HG03095 (cell line): ENCODE data around the gene SMTNL2.

Experiments used
- ATAC-seq: cut with Tn5 transposase; IDR thresholded peaks from one replicate; pipeline ENCODE4 v1.9.1; 2021; ENCODE audit warnings: moderate library complexity; ENCODE audit not compliant: unreplicated experiment

SMTNL2 gene

GRCh38 chr17:4545217-4545951 lies 38.9 kb upstream of the SMTNL2 start:
- ATAC-seq = no peak

DNA sequence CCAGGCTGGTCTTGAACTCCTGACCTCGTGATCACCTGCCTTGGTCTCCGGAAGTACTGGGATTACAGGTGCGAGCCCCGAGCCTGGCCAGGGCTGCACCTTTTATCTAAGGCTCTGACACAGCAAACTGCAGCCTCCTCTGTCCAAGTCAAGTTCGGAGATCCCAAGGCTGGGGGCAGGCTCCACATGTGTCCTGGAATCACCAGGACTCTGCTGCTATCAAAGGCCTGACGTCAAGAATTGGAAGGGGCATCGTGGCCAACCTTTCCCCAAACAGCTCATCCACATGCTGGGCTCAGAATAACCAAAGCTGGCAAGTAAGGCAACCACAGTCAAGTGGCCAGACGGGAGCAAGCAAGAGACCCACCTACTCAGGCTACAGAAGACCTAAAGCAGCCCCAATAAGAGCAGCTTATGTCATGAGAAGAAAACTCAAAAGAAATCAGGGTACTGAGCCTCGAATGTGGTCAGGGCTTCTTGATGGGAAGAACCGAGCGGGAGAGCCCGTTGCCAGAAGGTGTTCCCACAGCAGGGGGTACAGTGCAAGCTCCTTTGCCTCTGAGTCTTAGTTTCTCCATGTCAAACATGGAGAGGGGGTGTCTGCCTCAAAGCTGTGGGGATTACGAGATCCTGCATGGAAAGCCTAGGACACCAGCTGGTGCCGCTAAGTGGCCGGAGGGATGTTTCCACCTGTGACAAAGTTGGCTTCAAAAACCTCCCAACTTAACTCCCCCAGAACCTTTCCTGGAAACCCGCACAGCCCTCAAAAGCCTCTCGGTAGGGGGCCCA lies 37.0 kb upstream of the SMTNL2 start:
- ATAC-seq = no peak

GRCh38 chr17:4548061-4548461 lies 36.3 kb upstream of the SMTNL2 start:
- no peak for ATAC-seq

DNA sequence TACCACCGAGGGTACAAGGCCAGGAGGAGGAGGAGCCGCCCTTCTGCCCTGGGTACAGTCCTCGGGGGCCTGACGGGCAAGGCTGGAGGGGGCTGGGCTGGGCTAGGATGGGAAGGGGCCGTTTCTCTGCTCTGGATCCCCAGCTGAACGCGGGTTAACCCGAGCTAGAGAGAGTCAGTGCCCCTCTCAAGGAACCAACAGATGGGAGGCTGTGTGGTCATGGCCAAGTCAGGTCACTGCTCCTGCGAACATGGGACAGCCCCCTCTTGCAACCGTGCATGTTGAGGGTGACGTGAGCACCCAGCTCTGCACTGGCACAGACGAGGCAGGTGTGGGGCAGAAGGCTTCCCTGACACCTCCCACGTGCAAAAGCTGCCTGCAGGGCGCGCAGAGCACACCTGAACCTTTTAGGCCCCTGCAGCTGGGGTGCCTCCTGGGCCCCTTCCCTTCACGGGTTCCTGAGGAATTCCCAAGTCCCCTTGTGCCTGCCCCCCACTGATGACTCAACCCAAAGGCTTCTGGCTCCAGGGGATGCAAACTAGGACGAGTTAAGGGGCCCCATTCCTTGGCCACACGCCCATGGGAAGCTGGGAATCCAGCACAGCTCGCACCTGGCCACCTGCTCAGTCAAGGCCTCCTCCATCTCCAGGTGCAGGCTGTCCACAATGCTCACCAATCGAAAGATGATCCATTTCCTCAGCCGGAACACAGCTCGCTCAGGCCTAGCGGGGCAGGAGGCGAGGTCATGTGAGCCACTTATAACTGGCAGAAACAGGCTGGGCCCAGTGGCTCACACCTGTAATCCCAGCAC lies 35.4 kb upstream of the SMTNL2 start:
- ATAC-seq = no peak

DNA sequence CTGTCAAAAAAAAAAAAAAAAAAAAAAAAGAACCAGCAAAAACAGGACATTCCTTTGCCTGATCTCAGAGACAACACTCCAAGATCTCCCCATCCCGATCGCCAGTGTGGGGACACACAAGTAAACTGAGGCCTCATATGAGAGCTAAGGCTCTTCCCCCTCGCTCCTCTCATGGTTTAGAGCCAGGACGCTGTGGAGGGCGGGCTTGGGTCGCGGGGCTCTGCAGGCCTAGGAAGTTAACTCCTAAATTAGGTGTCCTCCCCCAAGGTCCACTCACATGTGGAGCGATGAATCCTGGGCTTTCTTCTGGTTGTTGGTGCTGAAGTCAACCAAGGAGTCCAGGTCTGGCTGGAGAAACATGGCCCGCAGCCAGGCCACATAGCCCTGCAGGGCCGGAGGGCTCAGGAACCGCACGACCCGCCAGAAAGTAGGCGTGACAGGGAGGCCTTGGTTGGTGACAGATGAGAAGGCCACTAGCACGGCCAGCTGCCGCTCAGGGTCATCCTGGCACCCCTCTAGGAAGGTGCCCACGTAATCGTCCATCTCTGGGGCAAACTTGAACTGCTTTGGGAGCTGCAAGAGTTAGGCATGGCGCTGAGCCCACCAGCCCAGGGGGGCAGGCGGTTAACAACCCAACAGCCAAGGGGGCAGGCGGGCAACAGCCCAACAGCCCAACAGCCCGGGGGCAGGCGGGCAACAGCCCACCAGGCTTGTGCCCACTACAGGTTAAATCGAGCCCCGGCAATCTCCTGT lies 34.4 kb upstream of the SMTNL2 start:
- no peak for ATAC-seq

DNA sequence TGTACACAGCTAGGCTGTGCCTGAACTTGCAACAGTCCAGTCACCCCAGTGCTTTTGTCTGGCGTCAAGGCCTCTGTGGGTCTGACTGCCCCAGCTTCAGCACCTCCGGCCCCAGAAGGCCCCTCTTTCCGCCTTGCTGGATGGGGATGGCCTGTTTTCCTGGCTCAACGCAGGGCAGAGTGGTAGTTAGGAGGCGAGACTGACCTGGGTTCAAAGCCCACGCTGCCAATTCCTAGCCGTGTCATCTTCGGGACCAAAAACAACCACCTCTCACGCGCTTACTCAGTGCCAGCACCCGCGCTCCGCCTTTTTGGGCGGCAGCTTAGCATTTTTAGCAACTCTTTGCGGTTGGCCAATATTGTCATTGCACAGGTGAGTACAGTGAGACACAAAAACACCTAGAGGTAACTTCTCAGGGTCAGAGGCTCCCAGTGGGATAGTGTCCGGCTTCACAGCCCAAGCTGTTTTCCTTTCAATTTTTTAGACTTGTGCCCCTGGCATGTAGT lies 33.7 kb upstream of the SMTNL2 start:
- ATAC-seq = no peak

DNA sequence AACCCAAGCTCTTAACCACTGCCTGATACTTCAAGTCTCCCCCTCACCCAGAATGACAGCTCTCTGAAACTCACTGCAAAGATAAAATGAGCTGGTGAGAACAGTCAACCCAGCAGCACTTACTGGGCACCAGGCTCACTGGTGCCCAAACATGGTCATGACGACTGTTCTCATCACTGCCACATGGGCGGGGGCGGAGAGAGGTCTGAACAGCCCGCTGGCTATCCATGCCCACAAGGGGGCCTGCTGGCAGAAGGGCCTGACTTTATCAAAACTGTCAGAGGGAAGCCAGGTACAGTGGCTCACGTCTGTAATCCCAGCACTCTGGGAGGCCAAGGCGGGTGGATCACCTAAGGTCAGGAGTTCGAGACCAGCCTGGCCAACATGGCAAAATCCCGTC lies 33.2 kb upstream of the SMTNL2 start:
- no peak for ATAC-seq

DNA sequence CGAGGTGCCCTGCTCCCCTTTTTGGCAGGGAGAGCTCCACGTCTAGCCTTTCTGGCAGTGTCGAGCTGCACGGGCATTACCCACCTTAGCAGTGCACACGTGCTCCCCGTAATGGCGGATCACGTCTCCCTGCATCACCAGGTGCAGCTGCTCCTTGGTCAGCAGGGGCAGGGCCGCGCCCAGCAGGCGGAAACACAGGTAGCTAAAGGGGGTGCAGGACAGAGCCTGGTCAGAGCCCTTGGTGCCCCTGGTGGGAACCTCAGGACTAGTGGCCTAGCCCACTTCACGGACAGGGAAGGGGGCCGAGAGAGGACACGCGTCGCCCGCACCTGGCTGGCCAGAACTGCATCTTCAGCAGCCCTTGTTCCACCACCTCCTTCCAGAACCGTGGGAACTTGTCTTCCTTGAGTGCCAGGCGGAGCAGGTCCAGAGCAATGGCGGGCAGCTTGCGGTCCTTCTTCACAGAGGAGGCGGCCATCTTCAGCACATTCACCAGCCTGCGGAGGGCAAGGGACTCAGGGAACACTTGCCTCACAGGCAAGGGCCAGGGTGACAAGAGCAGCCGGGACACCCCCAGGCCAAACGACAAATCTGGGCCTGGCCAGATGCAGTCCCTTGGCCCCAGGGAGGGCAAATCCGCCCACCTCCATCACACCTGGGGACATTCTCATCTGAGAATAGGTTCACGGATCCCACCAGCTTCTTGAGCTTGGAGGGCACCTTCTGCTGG lies 32.4 kb upstream of the SMTNL2 start:
- ATAC-seq = no peak

GRCh38 chr17:4553669-4554068 lies 30.7 kb upstream of the SMTNL2 start:
- ATAC-seq = no peak

GRCh38 chr17:4554441-4554996 lies 29.8 kb upstream of the SMTNL2 start:
- no peak for ATAC-seq

GRCh38 chr17:4554997-4555799 lies 29.1 kb upstream of the SMTNL2 start, which contains the start of gene MYBBP1A:
Gene MYBBP1A, minus strand, starts transcription at chr17:4555384. Its CDS starts 60 bp downstream, at chr17:4555324.
- peak; percentile 62 for ATAC-seq

DNA sequence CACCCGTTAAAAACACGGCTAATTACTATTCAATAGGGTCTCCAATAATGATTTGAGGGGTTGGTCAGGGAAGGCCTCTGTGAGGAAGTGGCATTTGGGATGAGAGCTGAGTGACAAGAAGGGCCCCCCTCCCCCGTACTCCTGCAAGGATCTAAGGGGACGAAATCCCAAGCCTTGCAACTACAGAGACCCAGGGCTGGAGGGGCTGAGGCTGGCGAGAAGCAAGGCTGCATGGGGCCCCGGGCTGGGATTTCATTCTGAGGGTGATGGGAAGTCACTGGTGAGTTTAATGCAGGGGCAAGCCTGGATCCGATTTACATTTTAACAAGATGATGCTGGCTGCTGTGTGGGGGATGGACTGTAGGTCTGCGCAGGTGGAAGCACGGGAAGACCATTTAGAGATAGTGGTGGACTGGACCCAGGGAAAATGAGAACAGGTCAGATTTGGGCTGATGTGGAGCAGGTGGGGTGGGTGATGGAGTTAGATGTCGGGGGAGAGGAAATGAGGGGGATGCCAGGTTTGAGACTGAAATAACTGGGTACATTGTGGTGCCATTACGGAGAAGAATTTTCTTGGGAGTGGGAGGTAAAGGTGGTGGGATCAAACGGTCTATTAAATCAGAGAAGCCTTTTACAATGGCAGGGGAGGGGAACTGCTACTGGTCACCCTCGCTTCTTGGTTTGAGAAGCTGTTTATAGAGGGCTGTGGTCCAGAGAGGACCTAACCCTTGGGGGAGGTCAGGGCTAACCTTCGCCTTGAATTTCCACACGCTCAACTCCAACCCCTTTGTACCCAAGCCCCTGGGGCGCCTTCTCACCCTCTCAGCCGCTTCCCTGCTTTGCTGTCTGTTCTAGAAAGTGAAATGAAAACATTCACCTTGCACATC lies 28.2 kb upstream of the SMTNL2 start:
- no peak for ATAC-seq

DNA sequence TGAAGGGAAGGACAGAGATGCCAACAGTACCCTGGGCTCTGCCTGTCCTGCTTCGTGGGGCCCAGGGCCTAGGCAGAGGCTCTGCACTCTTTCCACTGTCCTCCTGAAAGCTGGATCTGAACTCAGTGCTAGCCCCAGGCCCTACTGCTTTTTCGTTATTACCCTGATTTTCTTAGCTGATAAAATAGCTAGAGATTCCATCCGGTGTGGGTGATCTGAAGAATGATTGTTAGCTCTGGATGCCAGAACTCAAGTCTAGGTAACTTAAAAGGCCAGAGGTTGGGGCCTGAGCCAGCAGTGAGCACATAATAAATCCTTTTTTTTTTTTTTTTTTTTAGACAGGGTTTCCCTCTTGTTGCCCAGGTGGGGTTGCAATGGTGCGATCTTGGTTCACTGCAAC lies 27.3 kb upstream of the SMTNL2 start:
- no peak for ATAC-seq

GRCh38 chr17:4557626-4558346 lies 26.5 kb upstream of the SMTNL2 start:
- ATAC-seq = no peak

GRCh38 chr17:4558347-4558971 lies 25.9 kb upstream of the SMTNL2 start:
- no peak for ATAC-seq

DNA sequence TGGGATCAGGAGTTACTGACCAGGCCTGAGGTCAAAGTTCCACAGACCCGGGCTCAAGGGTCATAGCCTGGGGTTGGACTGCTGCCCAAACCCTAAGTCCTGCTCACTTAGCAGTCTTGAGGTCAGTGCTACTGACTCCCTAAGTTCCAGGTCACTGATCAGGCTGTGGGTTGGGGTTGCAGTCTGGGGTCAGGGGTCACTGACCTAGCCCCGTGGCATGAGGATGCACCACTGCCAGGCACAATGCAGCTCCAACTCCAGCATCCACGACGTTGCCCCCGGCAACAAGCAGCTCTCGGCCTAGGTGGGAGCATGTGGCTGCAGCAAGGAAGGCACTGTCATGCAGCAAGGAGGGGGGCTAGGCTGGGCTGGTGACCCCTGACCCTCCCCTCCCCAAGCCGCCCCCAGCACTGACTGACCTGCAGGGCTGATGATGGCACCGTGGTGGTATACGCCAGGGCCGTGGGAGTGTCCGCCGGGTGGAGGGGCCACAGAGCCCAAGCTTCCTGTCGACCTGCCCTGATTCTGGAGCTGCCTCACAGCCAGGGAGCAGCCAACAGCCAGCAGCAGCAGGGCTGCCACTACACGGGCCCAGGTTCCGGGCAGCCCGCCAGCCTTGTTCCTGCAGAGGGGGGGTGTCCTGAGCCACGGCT lies 25.1 kb upstream of the SMTNL2 start:
- ATAC-seq = no peak
